Erythroblast (primary cell): ENCODE data around the gene TMOD1.
"Not testable (repeated sequence)": the region's sequence is repeated elsewhere in the genome, so short reads cannot be mapped to it uniquely, and the experiment has no call there.

Source experiments
- DNase-seq, 2 experiments: peaks; one replicate each; lab custom pipeline; 2025; lab: John Stamatoyannopoulos, UW
- GATA1 ChIP-seq: IDR thresholded peaks from 2 replicates; pipeline ENCODE4 v1.6.1; 2011; ENCODE audit warnings: low read depth, mild to moderate bottlenecking, control low read depth, low read length, moderate library complexity
- POLR2A ChIP-seq: IDR thresholded peaks from 2 replicates; pipeline ENCODE4 v1.6.1; 2011; ENCODE audit warnings: mild to moderate bottlenecking, low read length

TMOD1 gene

DNA sequence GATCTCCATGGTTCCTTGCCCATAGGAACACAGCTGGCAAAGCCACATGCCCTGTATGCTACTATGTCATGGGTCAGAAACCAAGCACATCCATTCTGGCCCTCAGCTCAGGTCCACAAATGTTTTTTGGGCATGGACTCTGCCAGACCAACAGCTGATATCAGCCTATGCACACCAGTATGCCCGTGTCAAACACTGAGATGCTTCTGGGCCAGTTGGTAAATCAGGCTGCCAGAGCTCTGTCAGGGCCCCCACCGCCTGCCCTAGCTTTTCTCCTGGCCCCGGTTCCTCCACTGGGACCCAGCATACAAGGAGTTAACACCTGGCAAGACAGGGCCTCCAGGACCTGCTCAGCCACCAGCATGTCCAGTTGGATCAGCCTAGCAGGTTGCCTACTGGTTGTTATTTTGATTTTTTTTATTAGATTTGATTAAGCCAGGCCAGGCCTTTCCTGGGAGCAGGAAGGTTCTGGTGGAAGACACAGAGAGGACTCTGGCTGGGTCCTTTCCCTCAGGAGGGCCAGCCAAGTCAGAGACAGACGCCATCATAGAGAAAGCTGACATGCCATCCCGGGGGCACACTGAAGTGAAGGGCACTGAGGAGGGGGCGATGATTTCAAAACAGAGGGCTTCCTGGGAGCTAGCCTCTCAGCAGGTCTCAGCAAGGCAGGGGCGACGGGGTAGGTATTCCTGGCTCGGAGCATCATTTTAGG, 65.9 kb downstream of the TMOD1 start:
- DNase-seq = no peak
- TF ChIP-seq POLR2A (no peak), GATA1 (no peak)

DNA sequence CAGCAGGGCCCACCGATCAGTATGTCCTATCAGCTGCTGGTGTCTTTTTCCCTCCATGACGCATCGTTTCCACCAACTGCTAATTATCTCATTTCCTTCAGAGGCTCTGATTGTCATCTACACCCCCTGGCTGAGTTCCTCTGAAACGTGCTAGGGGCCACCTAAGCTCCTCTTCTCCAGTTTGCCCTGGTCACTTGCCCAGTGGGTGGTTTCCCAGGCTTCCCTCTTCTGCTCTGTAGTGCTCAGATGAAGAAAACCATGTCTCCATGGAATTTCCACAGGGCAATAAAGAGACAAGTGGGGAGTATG, 66.4 kb downstream of the TMOD1 start:
- no peak for TF ChIP-seq POLR2A
- DNase-seq = peak; percentile 69 to 84

DNA sequence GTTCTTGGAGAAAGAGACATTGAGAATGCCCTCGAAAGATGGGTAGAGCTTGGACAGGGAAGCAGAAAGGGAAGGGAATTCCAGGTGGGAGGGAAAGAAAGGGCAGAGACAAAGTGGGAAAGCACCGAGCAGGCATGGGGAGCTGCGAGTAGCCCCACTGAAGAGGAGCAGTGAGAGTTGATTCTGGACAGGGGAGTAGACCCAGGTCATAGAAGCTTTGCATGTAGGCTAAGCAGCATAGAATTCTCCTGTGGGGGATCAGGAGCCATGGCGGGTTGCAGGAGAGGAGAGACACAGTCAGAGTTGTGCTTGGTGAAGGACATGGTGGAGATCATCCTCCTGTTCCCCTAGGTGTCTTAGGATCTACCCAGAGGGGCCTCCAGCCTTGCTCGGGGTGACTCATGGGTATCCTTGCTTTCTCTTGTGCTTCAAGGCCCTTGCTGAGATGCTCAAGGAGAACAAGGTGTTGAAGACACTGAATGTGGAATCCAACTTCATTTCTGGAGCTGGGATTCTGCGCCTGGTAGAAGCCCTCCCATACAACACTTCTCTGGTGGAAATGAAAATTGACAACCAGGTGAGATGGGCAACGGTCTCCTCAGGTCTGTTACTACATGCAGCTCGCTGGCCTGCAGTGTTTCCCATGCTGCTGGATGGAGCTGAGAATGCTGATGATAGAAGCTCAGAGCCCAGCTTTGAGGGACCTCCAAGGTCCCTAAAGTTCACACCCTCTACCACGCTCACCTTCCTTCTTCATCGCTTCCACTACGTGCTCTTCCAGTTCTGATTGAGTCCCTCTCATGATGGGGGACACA, 67.2 kb downstream of the TMOD1 start:
- no peak for DNase-seq
- TF ChIP-seq POLR2A (peak; percentile 10), GATA1 (no peak)

DNA sequence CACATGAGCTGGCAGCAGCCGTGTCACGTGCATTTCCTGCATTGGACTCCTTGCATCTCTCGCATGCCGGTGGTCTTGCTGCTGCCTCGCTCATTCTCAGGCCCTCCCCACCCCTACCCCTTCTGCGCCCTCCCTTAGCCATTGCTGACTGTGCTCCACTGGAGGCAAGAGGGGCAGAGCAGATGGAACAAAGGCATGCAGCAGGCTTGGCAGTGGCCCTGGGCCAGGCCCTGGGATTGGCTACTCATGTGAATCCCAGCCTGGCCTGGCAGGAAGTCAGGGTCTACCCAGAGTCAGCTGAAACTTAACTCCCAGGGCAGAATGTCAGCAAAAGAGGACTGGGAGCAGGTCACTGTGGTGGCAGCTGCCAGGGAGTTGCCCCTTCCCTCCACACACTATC, 69.4 kb downstream of the TMOD1 start:
- TF ChIP-seq GATA1 (no peak), POLR2A (no peak)
- DNase-seq = no peak

DNA sequence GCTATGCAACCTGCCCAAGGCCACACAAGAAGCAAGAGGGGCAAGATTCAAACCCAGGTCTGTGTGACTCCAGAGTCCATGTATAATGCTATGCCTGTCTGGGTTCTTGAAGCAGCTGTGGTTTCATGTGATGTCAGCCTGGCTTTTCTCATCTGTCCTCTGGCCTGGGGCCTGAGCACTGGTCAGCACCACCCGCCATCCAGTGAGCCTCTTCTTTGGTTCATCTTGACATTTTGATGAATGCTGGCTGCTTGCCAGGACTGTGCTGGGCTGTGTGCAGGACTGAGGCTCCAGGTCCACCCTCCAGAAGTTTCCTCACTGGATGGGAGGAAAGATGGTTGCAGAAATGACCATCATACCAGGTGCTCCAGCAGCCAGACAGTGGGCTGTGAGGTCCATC, 70.2 kb downstream of the TMOD1 start:
- no peak for TF ChIP-seq GATA1
- no peak for TF ChIP-seq POLR2A
- no peak for DNase-seq

DNA sequence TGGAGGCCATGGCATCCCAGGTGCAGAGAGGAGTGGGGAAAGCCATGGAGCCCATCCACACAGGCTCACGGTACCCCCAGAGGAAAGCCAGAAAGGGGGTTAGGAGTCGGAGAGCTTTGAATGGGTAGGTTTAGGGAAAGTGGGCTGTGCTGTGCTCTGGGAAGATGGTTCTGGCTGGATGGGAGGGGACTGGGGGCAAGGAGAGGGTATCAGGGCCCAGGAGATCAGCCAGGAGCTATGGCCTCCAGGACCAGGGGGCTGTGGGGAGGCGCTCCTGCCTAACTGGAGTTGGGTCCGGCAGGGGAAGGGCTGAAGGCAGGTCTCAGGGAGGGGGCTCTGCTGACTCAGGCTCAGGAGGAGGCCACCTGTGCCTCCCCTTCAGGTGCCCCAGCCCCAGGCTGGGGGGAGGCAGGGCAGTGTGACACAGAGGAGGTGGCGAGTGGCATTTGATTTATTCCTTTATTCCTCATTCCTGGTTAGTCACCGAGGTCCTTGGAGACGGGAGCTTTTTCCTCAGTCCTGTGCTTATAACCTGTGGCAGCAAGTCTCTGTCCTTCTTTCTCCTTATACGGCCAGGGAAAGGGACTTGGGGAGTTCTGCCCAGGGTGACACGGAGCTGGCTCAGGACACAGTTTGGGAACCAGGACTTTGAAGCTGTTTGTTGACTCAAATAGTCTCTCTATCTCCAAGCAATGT, 70.9 kb downstream of the TMOD1 start:
- DNase-seq = no peak
- TF ChIP-seq GATA1 (no peak), POLR2A (no peak)

DNA sequence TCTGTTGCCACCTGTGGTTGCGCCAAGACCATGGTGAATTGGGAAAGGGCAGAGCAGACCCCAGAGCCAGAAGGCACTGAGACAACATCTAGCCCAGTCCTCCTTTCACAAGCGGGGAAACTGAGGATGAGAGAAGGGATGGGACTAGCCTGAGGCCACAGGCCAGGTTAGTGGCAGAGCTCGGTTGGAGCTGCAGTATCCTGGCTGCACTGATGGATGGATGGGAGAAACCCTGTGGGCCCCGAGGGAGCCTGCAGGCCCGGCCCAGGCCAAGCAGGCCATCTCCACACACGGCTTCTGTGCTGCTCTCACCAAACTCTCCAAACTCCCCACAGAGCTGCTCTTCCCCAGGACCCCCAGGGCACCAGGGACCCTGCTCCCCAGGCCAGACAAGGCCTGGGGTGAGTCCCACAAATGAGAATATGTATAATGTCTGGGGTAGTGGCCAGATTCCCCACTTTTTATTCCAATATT, 71.5 kb downstream of the TMOD1 start:
- TF ChIP-seq POLR2A (no peak), GATA1 (no peak)
- DNase-seq = no peak

DNA sequence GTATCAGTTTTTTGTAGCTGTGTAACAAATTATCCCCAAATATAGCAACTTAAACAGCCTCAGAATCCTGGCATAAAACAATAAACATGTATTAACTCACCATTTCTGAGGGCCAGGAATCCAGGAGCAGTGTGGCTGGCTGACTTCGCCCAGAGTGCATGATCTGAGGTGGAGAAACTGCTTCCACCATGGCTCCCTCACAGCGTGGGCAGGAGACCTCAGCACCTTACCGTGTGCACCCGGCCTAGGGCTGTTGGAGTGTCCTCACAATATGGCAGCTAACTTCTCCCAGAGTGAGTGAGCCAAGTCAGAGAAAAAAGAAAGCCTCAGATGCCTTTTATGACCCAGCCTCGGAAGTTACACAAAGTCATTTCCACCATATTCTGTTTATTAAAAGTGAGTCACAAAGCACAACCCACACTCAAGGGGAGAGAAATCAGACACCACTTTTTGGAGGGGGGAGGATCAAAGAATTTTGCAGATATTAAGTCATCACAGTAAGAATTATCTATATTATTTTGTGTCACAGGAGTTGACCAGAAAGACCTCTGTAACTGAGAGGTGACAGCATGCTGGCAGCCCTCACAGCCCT, 72.1 kb downstream of the TMOD1 start:
- DNase-seq = no peak
- TF ChIP-seq GATA1 = no peak
- no peak for TF ChIP-seq POLR2A

DNA sequence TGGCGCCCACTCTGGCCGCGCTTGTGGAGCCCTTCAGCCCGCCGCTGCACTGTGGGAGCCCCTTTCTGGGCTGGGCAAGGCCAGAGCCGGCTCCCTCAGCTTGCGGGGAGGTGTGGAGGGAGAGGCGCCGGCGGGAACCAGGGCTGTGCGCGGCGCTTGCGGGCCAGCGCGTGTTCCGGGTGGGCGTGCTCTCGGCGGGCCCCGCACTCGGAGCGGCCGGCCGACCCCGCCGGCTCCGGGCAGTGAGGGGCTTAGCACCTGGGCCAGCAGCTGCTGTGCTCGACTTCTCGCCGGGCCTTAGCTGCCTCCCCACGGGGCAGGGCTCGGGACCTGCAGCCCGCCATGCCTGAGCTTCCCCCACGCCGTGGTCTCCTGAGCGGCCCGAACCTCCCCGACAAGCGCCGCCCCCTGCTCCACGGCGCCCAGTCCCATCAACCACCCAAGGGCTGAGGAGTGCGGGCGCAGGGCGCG, 72.7 kb downstream of the TMOD1 start:
- not testable (repeated sequence) for DNase-seq

DNA sequence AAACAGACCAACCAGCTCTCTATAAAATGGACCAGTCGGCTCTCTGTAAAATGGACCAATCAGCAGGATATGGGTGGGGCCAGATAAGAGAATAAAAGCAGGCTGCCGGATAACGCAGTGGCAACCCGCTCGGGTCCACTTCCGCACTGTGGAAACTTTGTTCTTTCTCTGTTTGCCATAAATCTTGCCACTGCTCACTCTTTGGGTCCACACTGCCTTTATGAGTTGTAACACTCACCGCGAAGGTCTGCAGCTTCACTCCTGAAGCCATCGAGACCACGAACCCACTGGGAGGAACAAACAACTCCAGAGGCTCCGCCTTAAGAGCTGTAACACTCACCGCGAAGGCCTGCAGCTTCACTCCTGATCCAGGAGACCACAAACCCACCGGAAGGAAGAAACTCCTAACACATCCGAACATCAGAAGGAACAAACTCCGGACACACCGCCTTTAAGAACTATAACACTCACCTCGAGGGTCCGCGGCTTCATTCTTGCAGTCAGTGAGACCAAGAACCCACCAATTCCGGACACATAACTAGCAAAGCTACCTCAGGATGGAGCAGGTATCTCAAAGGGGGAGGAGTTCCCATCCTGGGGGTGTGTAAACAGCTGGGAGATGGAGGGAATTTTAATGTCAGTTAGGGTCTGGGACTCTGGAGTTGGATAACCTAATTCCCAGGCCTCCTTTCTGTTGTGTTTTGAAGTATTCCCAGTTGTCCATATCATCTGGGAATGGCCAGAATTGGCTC, 73.6 kb downstream of the TMOD1 start:
- peak; percentile 77 for TF ChIP-seq POLR2A
- peak in 1 of 2 experiments; percentile 32 for DNase-seq

DNA sequence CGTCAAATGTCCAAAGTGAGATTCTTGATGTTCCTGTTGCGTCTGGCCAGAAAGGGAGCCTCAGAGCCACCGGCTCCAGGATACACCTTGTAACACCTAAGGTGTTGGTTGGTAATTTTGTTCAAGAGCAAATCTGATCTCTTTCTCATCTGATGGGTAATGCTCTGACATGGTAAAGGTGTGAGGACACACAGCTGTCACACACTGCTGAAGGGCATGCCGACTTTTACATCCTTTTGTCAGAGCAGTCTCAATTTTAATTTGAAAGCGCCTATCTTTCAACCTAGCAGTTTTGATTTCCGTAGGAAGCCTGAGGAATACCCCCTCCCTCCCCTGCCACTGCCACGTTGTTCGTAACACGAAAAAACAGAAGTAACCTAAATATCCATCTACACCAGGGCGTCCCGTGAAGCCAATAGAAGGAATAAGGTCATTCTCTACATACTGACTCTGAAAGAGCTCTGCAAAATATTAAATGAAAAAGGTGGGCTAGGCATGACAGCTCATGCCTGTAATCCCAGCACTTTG, 74.3 kb downstream of the TMOD1 start:
- no peak for DNase-seq
- no peak for TF ChIP-seq POLR2A

DNA sequence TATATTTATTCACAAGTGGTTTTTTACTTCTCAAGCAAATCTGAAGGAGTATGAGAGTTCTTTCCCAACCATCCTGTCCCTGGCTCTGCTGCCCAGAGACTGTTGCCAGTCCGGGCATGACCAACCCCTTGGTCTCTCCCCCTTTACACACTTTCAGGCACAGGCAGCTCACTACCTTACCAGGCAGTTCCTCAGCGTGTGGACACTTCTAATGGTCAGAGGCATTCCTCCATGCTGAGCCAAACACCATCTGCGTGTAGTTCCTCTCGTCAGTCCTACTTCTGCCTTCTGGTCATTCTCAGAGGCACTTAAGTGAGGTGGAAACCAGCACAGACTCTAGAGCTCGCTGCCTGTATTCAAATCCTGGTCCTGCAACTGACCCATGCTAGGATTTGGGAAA, 75.6 kb downstream of the TMOD1 start:
- DNase-seq = no peak
- TF ChIP-seq GATA1 (no peak), POLR2A (no peak)

DNA sequence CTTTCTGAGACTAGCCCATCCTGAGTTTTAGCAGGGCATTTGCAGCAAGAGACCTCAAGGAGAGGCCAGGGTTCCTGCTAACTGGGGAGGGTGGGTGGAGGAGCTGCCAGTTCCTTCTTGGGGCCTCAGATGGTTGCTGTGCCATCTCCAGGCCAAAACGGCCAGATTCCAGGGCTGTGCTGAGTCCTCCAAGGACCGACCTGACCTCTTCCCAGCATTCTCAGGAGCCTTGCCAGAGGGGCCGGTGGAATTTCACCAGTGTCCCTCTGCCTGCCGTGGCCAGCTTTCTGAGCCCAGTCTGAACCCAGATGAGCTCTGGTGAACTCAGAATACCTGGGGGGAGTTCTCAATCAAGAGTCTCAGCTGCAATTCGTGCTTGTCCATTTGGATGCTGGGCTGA, 77.4 kb downstream of the TMOD1 start:
- TF ChIP-seq POLR2A = no peak
- no peak for TF ChIP-seq GATA1
- no peak for DNase-seq

DNA sequence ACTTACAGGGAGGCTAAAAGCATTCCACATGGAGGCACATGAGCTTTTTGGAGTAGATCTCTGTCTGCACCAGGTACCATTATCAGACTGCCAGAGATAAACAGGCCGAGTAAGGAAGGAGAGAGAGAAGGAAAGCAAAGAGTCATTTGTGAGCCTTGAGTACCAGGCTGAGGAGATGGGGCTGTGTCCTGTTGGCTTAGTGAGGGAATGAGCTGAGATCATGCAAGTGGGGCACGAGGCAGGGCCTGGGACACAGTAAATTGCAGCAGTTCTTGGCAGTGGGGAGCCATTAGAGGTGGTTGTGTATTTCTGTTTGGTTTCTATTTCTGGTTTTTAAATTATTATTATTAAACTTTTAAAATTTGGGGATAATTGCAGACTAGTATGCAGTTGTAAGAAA, 78.4 kb downstream of the TMOD1 start:
- no peak for DNase-seq
- no peak for TF ChIP-seq GATA1
- no peak for TF ChIP-seq POLR2A

DNA sequence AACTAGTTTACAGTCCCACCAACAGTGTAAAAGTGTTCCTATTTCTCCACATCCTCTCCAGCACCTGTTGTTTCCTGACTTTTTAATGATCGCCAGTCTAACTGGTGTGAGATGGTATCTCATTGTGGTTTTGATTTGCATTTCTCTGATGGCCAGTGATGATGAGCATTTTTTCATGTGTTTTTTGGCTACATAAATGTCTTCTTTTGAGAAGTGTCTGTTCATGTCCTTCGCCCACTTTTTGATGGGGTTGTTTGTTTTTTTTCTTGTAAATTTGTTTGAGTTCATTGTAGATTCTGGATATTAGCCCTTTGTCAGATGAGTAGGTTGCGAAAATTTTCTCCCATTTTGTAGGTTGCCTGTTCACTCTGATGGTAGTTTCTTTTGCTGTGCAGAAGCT, 80.1 kb downstream of the TMOD1 start:
- not testable (repeated sequence) for DNase-seq

DNA sequence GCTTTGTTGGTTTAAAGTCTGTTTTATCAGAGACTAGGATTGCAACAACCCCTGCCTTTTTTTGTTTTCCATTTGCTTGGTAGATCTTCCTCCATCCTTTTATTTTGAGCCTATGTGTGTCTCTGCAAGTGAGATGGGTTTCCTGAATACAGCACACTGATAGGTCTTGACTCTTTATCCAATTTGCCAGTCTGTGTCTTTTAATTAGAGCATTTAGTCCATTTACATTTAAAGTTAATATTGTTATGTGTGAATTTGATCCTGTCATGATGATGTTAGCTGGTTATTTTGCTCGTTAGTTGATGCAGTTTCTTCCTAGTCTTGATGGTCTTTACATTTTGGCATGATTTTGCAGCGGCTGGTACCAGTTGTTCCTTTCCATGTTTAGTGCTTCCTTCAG, 83.3 kb downstream of the TMOD1 start:
- DNase-seq = not testable (repeated sequence)

DNA sequence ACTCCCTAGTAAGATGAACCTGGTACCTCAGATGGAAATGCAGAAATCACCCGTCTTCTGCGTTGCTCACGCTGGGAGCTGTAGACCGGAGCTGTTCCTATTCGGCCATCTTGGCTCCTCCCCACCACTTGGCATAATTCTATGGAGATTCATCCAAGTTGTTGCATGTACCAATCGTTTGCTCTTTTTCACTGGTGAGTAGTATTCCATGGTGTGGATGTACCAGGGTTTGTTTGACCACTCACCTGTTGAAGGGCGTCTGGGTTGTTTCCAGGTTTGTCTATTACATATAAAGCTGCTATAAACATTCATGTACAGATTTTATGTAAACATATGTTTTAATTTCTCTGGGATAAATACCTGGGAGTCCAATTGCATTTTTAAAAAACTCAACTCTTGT, 85.4 kb downstream of the TMOD1 start:
- not testable (repeated sequence) for DNase-seq
